Measurements from ENCODE around the gene ZNF366.
A peak's percentile ranks its signal among the peaks of the same experiment; 100 is the strongest.

The ZNF366 gene

GRCh38 chr5:72519111-72519510 lies 11.9 kb upstream of the ZNF366 start:
- peak in 3 of 4 experiments; percentile 51 to 65 (median 57) for DNase-seq

- DNase-seq: peak; percentile 91 to 97 (median 95)
Observed at GRCh38 chr5:72518001-72518683, 10.9 kb upstream of the ZNF366 start.

DNA sequence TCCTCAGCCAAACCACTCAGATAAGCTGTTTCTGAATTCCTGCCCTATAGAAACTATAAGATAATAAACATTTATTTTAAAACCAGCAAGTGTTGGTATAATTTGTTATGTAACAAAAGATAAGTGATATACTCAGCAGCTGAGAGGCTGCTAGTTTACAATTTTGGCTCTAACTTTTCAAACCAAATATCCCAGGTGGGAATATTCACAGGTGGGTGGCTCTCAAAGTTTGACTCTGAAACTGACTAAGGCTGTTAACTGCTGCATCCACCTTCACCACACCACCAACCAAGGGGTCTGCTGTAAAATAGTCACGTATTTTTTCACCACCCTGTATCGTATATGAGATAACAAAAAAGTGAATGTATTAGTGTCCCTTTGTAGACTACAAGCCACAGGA lies 9.7 kb upstream of the ZNF366 start:
- DNase-seq: no peak

GRCh38 chr5:72515211-72515610 lies 8.0 kb upstream of the ZNF366 start:
- no peak for DNase-seq

GRCh38 chr5:72512593-72512860 lies 5.3 kb upstream of the ZNF366 start:
- DNase-seq: no peak

DNA sequence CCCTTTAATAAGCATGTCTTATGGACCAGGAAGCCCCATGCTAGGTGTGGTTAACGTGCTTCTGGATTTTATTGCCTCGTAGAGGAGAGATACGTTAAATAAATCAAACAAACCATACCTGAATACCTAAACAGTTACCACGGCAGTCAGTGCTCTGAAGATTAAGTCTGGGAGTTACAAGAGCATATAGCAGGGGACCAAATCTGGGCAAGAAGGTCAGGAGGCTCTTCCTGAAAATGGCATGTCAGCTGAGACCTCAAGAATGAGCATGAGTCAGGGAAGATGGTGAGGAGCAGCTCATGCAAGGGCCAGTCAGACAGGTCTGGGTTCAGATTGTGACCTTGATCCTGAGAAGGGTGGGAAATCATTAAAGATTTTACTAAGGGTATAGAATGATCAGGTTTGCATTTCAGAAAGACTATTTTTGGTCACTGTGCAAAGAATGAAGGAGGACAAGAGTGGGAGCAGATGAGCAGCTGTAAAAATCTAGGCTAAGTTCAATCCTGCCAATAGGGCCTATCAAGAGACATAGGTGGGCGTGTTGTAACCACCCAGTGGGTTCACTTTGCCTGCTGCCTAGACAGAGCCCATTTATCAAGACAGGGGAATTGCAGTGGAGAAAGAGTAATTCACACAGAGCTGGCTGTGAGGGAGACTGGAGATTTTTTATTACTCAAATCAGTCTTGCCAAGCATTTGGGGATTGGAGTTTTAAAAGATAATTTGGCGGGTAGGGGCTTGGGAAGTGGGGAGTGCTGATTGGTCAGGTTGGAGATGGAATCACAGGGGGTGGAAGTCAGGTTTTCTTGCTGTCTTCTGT lies 4.8 kb upstream of the ZNF366 start:
- DNase-seq: peak; percentile 41 to 74 (median 63)

- DNase-seq: peak in 1 of 4 experiments; percentile 5
Observed at GRCh38 chr5:72511366-72511765, 4.2 kb upstream of the ZNF366 start.

GRCh38 chr5:72510610-72511181 lies 3.5 kb upstream of the ZNF366 start:
- peak; percentile 59 to 85 (median 66) for DNase-seq

DNA sequence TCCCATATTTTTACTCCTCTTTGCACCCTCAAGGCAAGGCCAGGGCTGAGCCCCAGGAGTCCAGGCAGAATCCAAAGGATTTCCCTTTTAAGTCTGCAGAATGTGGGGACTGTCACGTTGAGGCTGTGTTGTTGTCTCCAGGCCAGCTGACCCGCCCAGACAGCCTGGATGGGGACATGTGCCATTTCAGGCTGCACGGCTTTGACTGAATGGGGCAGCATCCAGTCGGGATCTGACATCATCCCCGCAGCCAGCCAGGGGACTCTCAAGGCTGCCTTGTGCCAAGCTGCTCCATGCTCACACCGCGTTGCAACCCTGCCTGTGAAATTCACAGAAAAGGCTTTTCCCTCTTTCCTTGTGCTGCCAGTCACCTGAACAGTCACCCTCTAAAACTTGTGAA lies 2.2 kb upstream of the ZNF366 start:
- DNase-seq: no peak

DNA sequence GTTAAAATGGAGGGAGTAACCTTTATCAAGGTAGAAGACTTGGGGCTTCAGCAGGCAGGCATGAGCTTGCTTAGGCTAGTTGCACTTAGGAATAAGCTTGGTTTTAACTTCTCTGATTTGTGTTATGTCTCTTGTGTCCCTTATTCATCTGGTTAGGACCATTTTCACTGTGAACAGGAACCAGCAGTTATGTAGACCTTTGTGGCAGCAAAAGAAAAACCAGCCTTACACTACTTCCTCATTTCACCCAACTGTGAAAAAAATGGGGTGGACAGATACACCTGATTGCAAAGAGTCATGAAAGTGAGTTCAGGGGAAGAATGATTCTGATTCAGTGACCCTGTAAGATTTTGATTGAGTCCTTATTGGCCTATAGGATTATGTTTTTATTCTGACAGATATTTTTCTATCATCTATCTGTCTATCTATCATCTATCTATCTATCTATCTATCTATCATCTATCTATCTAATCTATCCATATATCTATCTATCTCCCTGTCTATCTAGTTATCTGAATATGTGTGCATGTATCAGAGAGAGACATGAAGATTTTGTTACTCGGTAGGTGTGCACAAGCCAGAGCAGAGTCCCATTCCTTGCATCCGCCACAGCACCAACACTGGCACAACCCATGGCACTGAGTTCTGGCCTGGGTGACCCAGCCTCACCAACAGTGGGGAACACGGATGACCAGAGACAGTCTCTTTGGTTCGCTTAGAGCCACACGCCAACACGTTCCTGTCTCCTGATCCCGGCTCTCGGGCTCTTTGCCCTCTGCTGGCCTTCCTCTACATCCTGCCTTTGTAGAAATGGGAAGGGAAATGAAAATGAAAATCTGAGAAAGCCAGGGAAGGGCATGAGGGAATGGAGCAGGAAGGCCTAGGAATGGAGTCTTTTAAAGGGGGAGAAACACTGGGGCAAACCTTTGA lies 1.3 kb upstream of the ZNF366 start:
- peak; percentile 35 to 73 (median 55) for DNase-seq

DNA sequence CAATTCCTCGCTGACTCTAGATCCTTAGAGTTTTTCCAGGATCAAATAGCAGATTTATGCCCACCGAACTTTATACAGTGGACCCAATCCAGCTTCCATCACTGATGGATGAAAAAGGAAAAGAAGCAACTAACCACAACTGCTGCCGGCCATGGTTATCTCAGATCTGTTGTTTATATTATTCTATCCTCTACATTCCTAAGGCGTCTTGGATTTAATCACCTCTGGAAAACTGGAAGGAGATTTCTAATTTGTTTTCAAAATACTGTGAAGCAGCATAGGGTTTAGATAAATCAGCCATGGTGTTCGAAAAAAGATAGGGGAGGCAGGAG lies 663 bp upstream of the ZNF366 start:
- no peak for DNase-seq

DNA sequence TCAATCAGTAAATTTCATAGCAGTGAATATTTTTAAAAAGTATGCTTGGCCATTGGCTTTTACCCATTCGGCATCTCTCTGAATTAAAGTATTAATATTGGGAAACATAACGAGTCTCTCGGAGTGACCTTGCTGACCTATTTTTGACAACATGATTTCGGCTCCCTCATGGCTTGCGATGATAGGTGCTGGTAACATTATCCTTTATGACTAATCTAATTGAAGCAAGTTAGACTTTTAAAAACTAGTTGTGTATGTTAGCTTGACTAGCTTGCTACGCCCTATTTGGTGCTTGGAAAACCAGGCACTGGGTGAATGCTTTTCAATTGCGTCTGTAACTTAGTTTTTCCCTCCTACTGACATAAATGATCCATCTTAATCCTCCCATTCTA lies 1.1 kb downstream of the ZNF366 start:
- DNase-seq: no peak

GRCh38 chr5:72505539-72506157 lies 1.6 kb downstream of the ZNF366 start:
- peak in 3 of 4 experiments; percentile 18 to 44 (median 30) for DNase-seq

- DNase-seq: peak in 1 of 4 experiments; percentile 23
Observed at GRCh38 chr5:72505016-72505415, 2.2 kb downstream of the ZNF366 start.

GRCh38 chr5:72503888-72504491 lies 3.2 kb downstream of the ZNF366 start:
- DNase-seq: peak; percentile 55 to 81 (median 74)

- no peak for DNase-seq
Observed at GRCh38 chr5:72501488-72501887, 5.7 kb downstream of the ZNF366 start.

- no peak for DNase-seq
Observed at GRCh38 chr5:72499730-72500129, 7.5 kb downstream of the ZNF366 start.

DNA sequence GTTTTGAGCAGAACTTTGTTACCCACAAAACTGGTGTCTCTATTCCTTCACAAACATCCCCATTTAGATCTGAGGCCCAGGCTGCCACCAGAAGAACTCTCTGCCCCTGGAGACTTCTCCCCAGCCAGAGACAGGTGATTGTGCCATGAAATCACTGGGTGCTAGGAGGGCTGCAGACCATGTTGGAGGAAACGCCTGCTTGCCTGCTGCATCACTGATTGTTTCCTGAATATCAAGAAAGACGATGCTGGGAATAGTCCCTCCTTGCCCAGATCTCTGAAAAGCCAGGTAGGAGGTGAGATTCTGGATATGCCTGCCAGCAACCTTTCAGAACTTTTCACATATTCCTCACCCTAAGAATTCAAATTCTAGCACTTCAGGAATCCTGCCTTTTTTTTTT lies 8.1 kb downstream of the ZNF366 start:
- no peak for DNase-seq

- DNase-seq: no peak
Observed at GRCh38 chr5:72498284-72498683, 8.9 kb downstream of the ZNF366 start.

DNA sequence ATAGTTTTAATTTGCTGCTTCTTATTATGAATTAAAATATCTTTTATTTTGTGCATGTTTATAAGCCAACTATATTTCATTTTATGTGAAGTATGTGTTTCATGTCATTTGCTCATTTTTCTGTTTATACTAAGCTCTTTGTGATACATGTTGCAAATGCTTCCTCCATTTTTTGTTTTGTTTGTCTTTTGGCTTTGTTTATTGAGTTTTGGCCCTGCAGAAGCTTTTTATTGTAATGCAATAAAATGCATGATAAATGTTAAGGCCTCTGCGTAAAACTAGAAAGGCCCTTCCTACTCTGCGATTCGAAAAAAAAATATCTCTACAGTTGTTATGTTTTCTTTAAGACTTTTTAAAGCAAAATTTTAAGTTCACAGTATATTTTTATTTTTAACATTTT lies 9.4 kb downstream of the ZNF366 start:
- DNase-seq: no peak

DNA sequence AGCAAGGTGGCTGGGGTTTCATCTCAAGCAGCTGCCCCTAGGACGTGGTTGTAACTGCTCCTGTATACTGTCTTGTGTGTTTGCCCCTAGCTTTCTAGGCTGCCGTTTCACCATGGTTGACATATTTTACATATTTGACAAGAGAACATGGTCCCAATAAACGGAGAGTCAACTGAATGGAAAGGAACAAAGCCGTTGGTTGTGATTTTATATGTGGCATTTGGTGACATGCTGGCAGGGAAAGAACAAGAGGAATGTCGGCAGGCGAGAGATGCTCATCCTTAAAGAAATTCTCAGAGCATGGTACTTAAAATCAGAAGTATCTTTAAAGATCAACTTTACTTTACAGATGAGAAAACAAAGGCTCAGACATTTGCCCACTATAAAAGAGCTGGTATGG lies 11.8 kb downstream of the ZNF366 start:
- no peak for DNase-seq

- no peak for DNase-seq
Observed at GRCh38 chr5:72494623-72495124, 12.5 kb downstream of the ZNF366 start.
